Measurements from ENCODE around the gene HMCN1.

DNA sequence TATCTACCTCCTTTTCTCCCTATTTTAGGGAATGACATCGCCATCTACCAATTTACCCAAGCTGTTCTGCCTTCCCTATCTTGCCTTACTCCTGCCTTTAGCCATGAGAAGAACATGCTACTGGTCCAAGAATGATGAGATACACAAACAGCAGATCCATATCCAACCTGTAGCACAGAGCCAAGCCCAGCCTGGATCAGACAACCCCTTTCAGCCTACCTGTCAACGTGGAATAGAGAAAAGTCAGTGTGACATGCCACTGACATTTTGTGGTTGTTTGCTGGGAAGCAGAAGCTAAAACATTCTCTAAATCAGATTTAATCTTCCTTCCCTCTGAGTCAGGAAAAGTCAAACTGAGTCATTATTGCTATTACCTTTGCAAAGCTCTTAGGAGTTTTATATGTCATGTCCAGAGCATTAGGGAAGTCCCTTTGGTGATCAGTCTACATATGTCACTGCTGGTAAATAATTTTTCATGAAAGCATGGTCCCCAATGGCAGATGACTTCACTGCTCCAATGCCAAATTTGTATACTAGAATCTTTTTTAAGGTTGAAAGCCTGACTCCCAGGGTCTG is 497.8 kb downstream of the HMCN1 start:
- TF ChIP-seq CTCF (IDR thresholded peaks at IDR 0.05): no peak
- no peak for TF ChIP-seq POLR2AphosphoS5 (IDR thresholded peaks at IDR 0.05)

Data from upper lobe of left lung (tissue), 4 donors.